Measurements from ENCODE around the gene ARL14EP. TPM values are rescaled to one million over a fixed set of nuclear protein-coding genes. Genes with fewer than 3 reads are reported as not detected.

The ARL14EP gene
- total and polyA plus RNA-seq, 2 of the 8 experiments (the other 6 are each of a cell fraction or from before 2014, with no cell fraction given) = 14.3 to 29.6 TPM

DNA sequence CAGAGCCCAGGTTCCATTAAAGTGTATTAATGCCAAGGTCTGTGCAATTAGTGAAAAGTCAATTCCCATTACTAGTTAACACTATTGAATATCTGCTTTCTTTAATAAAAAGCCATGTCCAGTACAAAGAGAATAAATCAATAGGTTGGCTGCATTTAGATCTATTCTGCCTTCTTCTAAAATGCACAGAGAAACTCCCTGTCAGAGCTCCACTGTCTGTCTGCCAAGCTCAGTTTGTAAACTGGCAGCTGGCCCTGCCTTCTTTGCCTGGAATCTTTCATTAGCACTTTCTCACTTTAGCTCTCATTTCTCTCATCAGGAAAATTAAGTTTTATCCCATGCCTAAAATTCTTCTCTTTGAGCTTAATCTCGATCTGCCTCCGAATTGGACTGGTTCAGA is 35.6 kb downstream of the ARL14EP start:
- CTCF ChIA-PET (ENCODE audit: partially characterized antibody) = interaction anchor here (0.5 to 1.0 kb wide), 4 partner anchors 8 to 200 kb away, joined by 3 to 6 read pairs (median 4); no protein-coding TSS in a partner anchor
- FAIRE-seq = no peak
- H4K8ac ChIP-seq (ENCODE audit: extremely low read depth, insufficient read depth, low read length) = no peak overlapping the region
- no peak overlapping the region for H4K91ac ChIP-seq (replicated peaks; ENCODE audit: insufficient read length, low read length)
- no peaks in the 10 kb centered on the region for H3K23me2 ChIP-seq (ENCODE audit: low read depth, low read length)
- no peak overlapping the region for H2AK5ac ChIP-seq (ENCODE audit: low read depth, low read length)
- H2BK12ac ChIP-seq (ENCODE audit: low read depth, low read length) = no peak overlapping the region
- H4K5ac ChIP-seq (ENCODE audit: insufficient read length, low read depth, low read length) = no peak overlapping the region
- no peak overlapping the region for H3K14ac ChIP-seq (ENCODE audit: insufficient read length)
- no peak overlapping the region for H3K4me2 ChIP-seq (ENCODE audit: insufficient read depth in 1 of 2, low read depth in 2 of 2, low read length in 2 of 2)
- POLR2A ChIA-PET (ENCODE audit: partially characterized antibody) = no interaction called here
- WGBS, 2 experiments (ENCODE audit: extremely low coverage in 1 of 2, insufficient coverage in 1 of 2, insufficient read length in 1 of 2, insufficient replicate concordance in 2 of 2, low coverage in 1 of 2, low lambda C conversion rate in 2 of 2, missing lambda C conversion rate in 1 of 2) = 96% methylated on average over 2 of the region's 2 CpGs; no CpG with 5 or more reads in 1 of the 2 experiments
- H3K23ac ChIP-seq (ENCODE audit: insufficient read length) = no peak overlapping the region
- H2BK15ac ChIP-seq (ENCODE audit: low read length) = no peak overlapping the region
- H3K27me3 ChIP-seq (replicated peaks in 1 of 4; ENCODE audit: control insufficient read depth in 3 of 4, extremely low read depth in 1 of 4, insufficient read depth in 3 of 4, low read length in 3 of 4) = no peaks in the 10 kb centered on the region
- H3K79me2 ChIP-seq (ENCODE audit: control insufficient read depth in 1 of 2, insufficient read depth in 2 of 2, low read length in 2 of 2) = no peaks in the 10 kb centered on the region
- H3K18ac ChIP-seq (ENCODE audit: extremely low read depth, low read length) = no peak overlapping the region
- peaks cover 0 to 3% of the 10 kb centered on the region in 2 experiments; a peak in 1 of 4 replicates for H3K9me3 ChIP-seq (ENCODE audit: insufficient read depth in 2 of 2, low read depth in 1 of 2, low read length in 1 of 2)
- no peak for TF ChIP-seq SIX5 (IDR thresholded peaks at IDR 0.05; ENCODE audit: low read depth, low read length)
- TF ChIP-seq, protein P1, sequence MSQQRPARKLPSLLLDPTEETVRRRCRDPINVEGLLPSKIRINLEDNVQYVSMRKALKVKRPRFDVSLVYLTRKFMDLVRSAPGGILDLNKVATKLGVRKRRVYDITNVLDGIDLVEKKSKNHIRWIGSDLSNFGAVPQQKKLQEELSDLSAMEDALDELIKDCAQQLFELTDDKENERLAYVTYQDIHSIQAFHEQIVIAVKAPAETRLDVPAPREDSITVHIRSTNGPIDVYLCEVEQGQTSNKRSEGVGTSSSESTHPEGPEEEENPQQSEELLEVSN (IDR thresholded peaks at IDR 0.05) = no peak
- no peak for TF ChIP-seq NRF1 (IDR thresholded peaks at IDR 0.05; ENCODE audit: low read depth, low read length)
- TF ChIP-seq PHF8 (conservative IDR thresholded peaks at IDR 0.05; ENCODE audit: low read depth, low read length) = no peak
- H3K79me1 ChIP-seq (ENCODE audit: low read depth, low read length) = no peaks in the 10 kb centered on the region
- no peak for DNase-seq (ENCODE audit: low read depth in 1 of 2, low spot score in 2 of 2)
- H3K36me3 ChIP-seq (ENCODE audit: control insufficient read depth in 2 of 4, insufficient read depth in 4 of 4, low read length in 3 of 4) = no peaks in the 10 kb centered on the region
- H3K4ac ChIP-seq (replicated peaks; ENCODE audit: insufficient read length, low read depth, low read length) = no peak overlapping the region
- H2BK5ac ChIP-seq (ENCODE audit: low read depth, low read length) = no peak overlapping the region
- H3K4me1 ChIP-seq (replicated peaks in 1 of 4; ENCODE audit: control insufficient read depth in 3 of 4, insufficient read depth in 4 of 4, low read length in 3 of 4) = no peaks in the 10 kb centered on the region
- no peak overlapping the region for H3K9ac ChIP-seq (replicated peaks in 1 of 4; ENCODE audit: extremely low read depth in 1 of 4, low read depth in 3 of 4, low read length in 3 of 4)
- H2AFZ ChIP-seq (ENCODE audit: low read length) = no peak overlapping the region
- no peaks in the 10 kb centered on the region for H4K20me1 ChIP-seq (replicated peaks in 1 of 2; ENCODE audit: control insufficient read depth in 1 of 2, insufficient read depth in 2 of 2, low read length in 2 of 2)
- no peak overlapping the region for H3K4me3 ChIP-seq (ENCODE audit: extremely low read depth in 1 of 4, insufficient read depth in 2 of 4, low read depth in 3 of 4, low read length in 4 of 4)
- no peak overlapping the region for H3K56ac ChIP-seq (replicated peaks; ENCODE audit: insufficient read length, low read depth, low read length)
- H2BK20ac ChIP-seq (ENCODE audit: low read length) = no peak overlapping the region
- no peak overlapping the region for H2BK120ac ChIP-seq (replicated peaks; ENCODE audit: low read depth, low read length)
- no peak overlapping the region for H3K27ac ChIP-seq (ENCODE audit: low read depth, low read length)

Measured in H1 (cell line).